IMR-90 (cell line): ENCODE data around the gene EPHB1. TPM values are rescaled to one million over a fixed set of nuclear protein-coding genes. Genes with fewer than 3 reads are reported as not detected.

Source experiments
- ATAC-seq: fragments of 200-7000 bp; cut with Tn5 transposase; 2 replicates; pipeline ENCODE4 v1.9.1; 2020; ENCODE audit warnings: low read depth, mild to moderate bottlenecking, moderate library complexity
- BruUV-seq: library from RNA; stranded (reverse); fragments of 400-500 nt; replicated peaks from 2 replicates; lab custom pipeline; 2021; lab: Mats Ljungman, UMichigan
- CTCF ChIA-PET: fragments of 300-600 bp; formaldehyde crosslinking; extraction: SDS; loops from one replicate; lab custom pipeline; 2021; ENCODE audit warnings: antibody characterized with exemption; lab: Yijun Ruan, JAX
- POLR2A ChIA-PET: fragments of 300-600 bp; sonication (Branson Sonifier 250); formaldehyde crosslinking; loops from one replicate; lab custom pipeline; 2022; ENCODE audit warnings: antibody characterized with exemption; ENCODE audit not compliant: unreplicated experiment; lab: Charles Lee
- DNase-seq: peaks from one replicate; pipeline ENCODE4 v3.0.0; 2013
- H2AFZ ChIP-seq: replicated peaks from 2 replicates; pipeline ENCODE3; 2013; ENCODE audit warnings: low read length, mild to moderate bottlenecking; ENCODE audit not compliant: poor library complexity
- H2AK5ac ChIP-seq: 2 replicates; pipeline ENCODE4 v1.6.1; 2013; ENCODE audit warnings: low read depth, low read length, inconsistent platforms
- H2AK9ac ChIP-seq: replicated peaks from 2 replicates; pipeline ENCODE3; 2013; ENCODE audit warnings: mild to moderate bottlenecking, low read depth, low read length, moderate library complexity; ENCODE audit not compliant: poor library complexity
- H2BK120ac ChIP-seq: 2 replicates; pipeline ENCODE4 v1.6.1; 2013; ENCODE audit warnings: low read depth, low read length, inconsistent platforms
- H2BK15ac ChIP-seq: 3 replicates; pipeline ENCODE4 v1.6.1; 2013; ENCODE audit warnings: low read depth, low read length, inconsistent platforms
- H2BK20ac ChIP-seq: 2 replicates; pipeline ENCODE4 v1.6.1; 2013; ENCODE audit warnings: low read depth, mild to moderate bottlenecking, inconsistent platforms, low read length, moderate library complexity
- H2BK5ac ChIP-seq: 2 replicates; pipeline ENCODE4 v1.6.1; 2013; ENCODE audit warnings: mild to moderate bottlenecking, low read depth, low read length, inconsistent platforms; ENCODE audit not compliant: poor library complexity, severe bottlenecking
- H3K14ac ChIP-seq: replicated peaks from 2 replicates; pipeline ENCODE4 v1.6.1; 2013; ENCODE audit warnings: low read depth, low read length, inconsistent platforms
- H3K18ac ChIP-seq: 2 replicates; pipeline ENCODE4 v1.6.1; 2013; ENCODE audit warnings: low read depth, low read length, control low read depth
- H3K23ac ChIP-seq: 2 replicates; pipeline ENCODE4 v1.6.1; 2013; ENCODE audit warnings: low read depth, low read length, inconsistent platforms
- H3K27ac ChIP-seq: 2 replicates; pipeline ENCODE4 v1.5.1; 2013; ENCODE audit warnings: mild to moderate bottlenecking, control low read depth, low read length; ENCODE audit not compliant: insufficient read depth
- H3K27me3 ChIP-seq: 2 replicates; pipeline ENCODE4 v1.6.1; 2013; ENCODE audit warnings: low read length; ENCODE audit not compliant: control insufficient read depth, insufficient read depth
- H3K36me3 ChIP-seq: 2 replicates; pipeline ENCODE4 v1.6.1; 2013; ENCODE audit warnings: low read length, mixed read lengths; ENCODE audit not compliant: control insufficient read depth, insufficient read depth
- H3K4ac ChIP-seq: 2 replicates; pipeline ENCODE4 v1.6.1; 2013; ENCODE audit warnings: low read depth, low read length, inconsistent platforms
- H3K4me1 ChIP-seq: 2 replicates; pipeline ENCODE4 v1.6.1; 2013; ENCODE audit warnings: low read length, mixed read lengths; ENCODE audit not compliant: control insufficient read depth, insufficient read depth
- H3K4me2 ChIP-seq: 2 replicates; pipeline ENCODE4 v1.6.1; 2013; ENCODE audit warnings: low read depth, mild to moderate bottlenecking, control low read depth, low read length, moderate library complexity
- H3K4me3 ChIP-seq: 2 replicates; pipeline ENCODE4 v1.5.1; 2013; ENCODE audit warnings: low read depth, mild to moderate bottlenecking, control low read depth, low read length, moderate library complexity; ENCODE audit not compliant: insufficient read depth
- H3K56ac ChIP-seq: 2 replicates; pipeline ENCODE4 v1.6.1; 2013; ENCODE audit warnings: low read length, inconsistent platforms; ENCODE audit not compliant: insufficient read depth; ENCODE audit errors: extremely low read depth
- H3K79me1 ChIP-seq, 2 experiments: 2 replicates each; pipeline ENCODE4 v1.6.1; 2013; ENCODE audit warnings: low read length in 2 of 2, inconsistent platforms in 1 of 2, low read depth in 1 of 2
- H3K9ac ChIP-seq: 2 replicates; pipeline ENCODE4 v1.6.1; 2013; ENCODE audit warnings: low read depth, low read length, control low read depth
- H3K9me1 ChIP-seq: 2 replicates; pipeline ENCODE4 v1.6.1; 2013; ENCODE audit warnings: low read length, inconsistent platforms; ENCODE audit not compliant: insufficient read depth
- H3K9me3 ChIP-seq: 2 replicates; pipeline ENCODE4 v1.6.1; 2013; ENCODE audit warnings: low read length; ENCODE audit not compliant: control insufficient read depth, insufficient read depth
- H4K20me1 ChIP-seq: 2 replicates; pipeline ENCODE4 v1.6.1; 2013; ENCODE audit warnings: low read length, inconsistent platforms; ENCODE audit not compliant: insufficient read depth
- H4K5ac ChIP-seq: 2 replicates; pipeline ENCODE4 v1.6.1; 2013; ENCODE audit warnings: mild to moderate bottlenecking, low read depth, low read length, control low read depth
- H4K8ac ChIP-seq, 2 experiments: 2 replicates each; pipeline ENCODE4 v1.6.1; 2013; ENCODE audit warnings: low read depth in 2 of 2, low read length in 2 of 2, control low read depth in 1 of 2, inconsistent platforms in 1 of 2
- H4K91ac ChIP-seq: 2 replicates; pipeline ENCODE4 v1.6.1; 2013; ENCODE audit warnings: low read depth, low read length, inconsistent platforms; ENCODE audit not compliant: insufficient read depth
- BHLHE40 ChIP-seq: fragments of 150-350 bp; IDR thresholded peaks from 2 replicates; pipeline ENCODE4 v1.6.1; 2016; ENCODE audit warnings: mild to moderate bottlenecking, low read depth, low read length
- WGBS, 2 experiments: methylation state at CpG; one replicate each; pipeline versions ENCODE4 v1.1.5 to v1.1.7; 2013; ENCODE audit warnings: missing lambda C conversion rate in 2 of 2; ENCODE audit not compliant: insufficient read length in 1 of 2; ENCODE audit errors: extremely low coverage in 2 of 2; 5-methylcytosine and 5-hydroxymethylcytosine counted together
- dilution Hi-C: fragments of 300-500 bp; cut with HindIII; formaldehyde crosslinking; loops from one replicate; pipeline ENCODE4 v1.14.3; 2018; ENCODE audit warnings: low sequenced_read_pairs; ENCODE audit not compliant: unreplicated experiment
- in situ Hi-C: fragments of 300-500 bp; cut with MboI; formaldehyde crosslinking; loops from 3 replicates; pipeline ENCODE4 v1.14.3; 2019; ENCODE audit warnings: low sequenced_read_pairs, inconsistent platforms, mixed read lengths
- intact Hi-C: fragments of 100-400 bp; cut with micrococcal nuclease; formaldehyde crosslinking; loops from 2 replicates; pipeline ENCODE4 v1.10.0; 2022
- polyA plus RNA-seq, 3 experiments: library from polyadenylated mRNA; depleted of rRNA; stranded (reverse); fragments of >200 nt; gene quantifications; 2 replicates each; pipeline ENCODE4 v1.2.3, GENCODE V29; 2012; ENCODE audit warnings: low replicate concordance in 1 of 3
- total RNA-seq: library from RNA; depleted of rRNA; stranded (reverse); fragments of >200 nt; gene quantifications from 2 replicates; pipeline ENCODE4 v1.2.3, GENCODE V29; 2012

Gene EPHB1
- total and polyA plus RNA-seq, 2 of the 4 experiments (the other 2 are of a cell fraction): 0.17 to 0.36 TPM

- H3K18ac ChIP-seq: no peak overlapping the region
- CTCF ChIA-PET: no interaction called here
- no peak overlapping the region for H3K27ac ChIP-seq
- H3K9ac ChIP-seq: no peak overlapping the region
- H2BK15ac ChIP-seq: no peak overlapping the region
- H3K79me1 ChIP-seq: no peaks in the 10 kb centered on the region
- H3K36me3 ChIP-seq: no peaks in the 10 kb centered on the region
- no peak overlapping the region for H2BK120ac ChIP-seq
- WGBS, 2 experiments: no CpG with 5 or more reads among the region's 3 CpGs
- no peak overlapping the region for H2BK20ac ChIP-seq
- no peak overlapping the region for H3K56ac ChIP-seq
- H3K27me3 ChIP-seq: no peaks in the 10 kb centered on the region
- no peak overlapping the region for H3K14ac ChIP-seq
- DNase-seq (no peak), ATAC-seq (no peak)
- H3K9me1 ChIP-seq: no peaks in the 10 kb centered on the region
- H4K20me1 ChIP-seq: no peaks in the 10 kb centered on the region
- H2BK5ac ChIP-seq: no peak overlapping the region
- no peak overlapping the region for H3K4me2 ChIP-seq
- H3K9me3 ChIP-seq: 0 out of 2 replicates have a peak, but pooled peaks cover 1% of the 10 kb centered on the region
- H4K8ac ChIP-seq: no peak overlapping the region
- no peak overlapping the region for H4K91ac ChIP-seq
- no TSS peak for BruUV-seq
- no peak overlapping the region for H2AK9ac ChIP-seq
- no peak overlapping the region for H2AK5ac ChIP-seq
- no peak overlapping the region for H2AFZ ChIP-seq
- H3K23ac ChIP-seq: no peak overlapping the region
- dilution Hi-C loops (no loop called here), intact Hi-C loops (no loop called here), in situ Hi-C loops (loop anchor here (25.0 kb wide), 1 partner anchor 88 kb away; no protein-coding TSS in a partner anchor)
- POLR2A ChIA-PET: no interaction called here
- no peaks in the 10 kb centered on the region for H3K4me1 ChIP-seq
- H3K4me3 ChIP-seq: no peak overlapping the region
- H4K5ac ChIP-seq: no peak overlapping the region
- TF ChIP-seq BHLHE40: no peak
- H3K4ac ChIP-seq: no peak overlapping the region
Measured at GRCh38 chr3:135050536-135050935, 255.5 kb downstream of the EPHB1 start.
